HUES6 (cell line): ENCODE data around the gene EIF5.

Source experiments
- H3K27ac ChIP-seq: 2 replicates; pipeline ENCODE4 v1.7.0; 2013; ENCODE audit warnings: low read depth, mild to moderate bottlenecking, low read length, inconsistent platforms
- H3K27me3 ChIP-seq: 2 replicates; pipeline ENCODE4 v1.6.1; 2013; ENCODE audit warnings: low read length; ENCODE audit not compliant: control insufficient read depth, insufficient read depth
- H3K36me3 ChIP-seq: 2 replicates; pipeline ENCODE4 v1.6.1; 2013; ENCODE audit warnings: low read length; ENCODE audit not compliant: control insufficient read depth, insufficient read depth
- H3K4me1 ChIP-seq: 2 replicates; pipeline ENCODE4 v1.6.1; 2013; ENCODE audit warnings: low read length; ENCODE audit not compliant: control insufficient read depth, insufficient read depth
- H3K4me3 ChIP-seq: 2 replicates; pipeline ENCODE4 v1.5.1; 2013; ENCODE audit warnings: low read depth, low read length
- H3K9ac ChIP-seq: one replicate; pipeline ENCODE4 v1.6.1; 2013; ENCODE audit warnings: mild to moderate bottlenecking, low read length
- H3K9me3 ChIP-seq: 2 replicates; pipeline ENCODE4 v1.6.1; 2013; ENCODE audit warnings: low read depth, low read length; ENCODE audit not compliant: control insufficient read depth, insufficient read depth

EIF5 gene

GRCh38 chr14:103388664-103389063, 54.6 kb downstream of the EIF5 start:
- Histone ChIP-seq H3K9me3 (no peaks in the 10 kb centered on the region), H3K9ac (no peak overlapping the region), H3K4me1 (0 out of 2 replicates have a peak, but pooled peaks cover 3% of the 10 kb centered on the region), H3K36me3 (peaks cover 2% of the 10 kb centered on the region; the same call in 1 of the 2 replicates), H3K27ac (no peak overlapping the region), H3K27me3 (peaks cover 9% of the 10 kb centered on the region), H3K4me3 (no peak overlapping the region)

- H3K27ac ChIP-seq = no peak overlapping the region
- no peaks in the 10 kb centered on the region for H3K9me3 ChIP-seq
- H3K9ac ChIP-seq = no peak overlapping the region
- peaks cover 5% of the 10 kb centered on the region; the same call in 1 of the 2 replicates for H3K4me1 ChIP-seq
- H3K27me3 ChIP-seq = no peaks in the 10 kb centered on the region
- H3K36me3 ChIP-seq = peaks cover 2% of the 10 kb centered on the region; the same call in 1 of the 2 replicates
- no peak overlapping the region for H3K4me3 ChIP-seq
Measured at GRCh38 chr14:103390605-103391004, 56.6 kb downstream of the EIF5 start.

GRCh38 chr14:103391048-103391447, 57.0 kb downstream of the EIF5 start:
- Histone ChIP-seq H3K36me3 (peaks cover 2% of the 10 kb centered on the region; the same call in 1 of the 2 replicates), H3K9me3 (no peaks in the 10 kb centered on the region), H3K27me3 (no peaks in the 10 kb centered on the region), H3K27ac (no peak overlapping the region), H3K4me1 (peaks cover 9% of the 10 kb centered on the region), H3K4me3 (no peak overlapping the region), H3K9ac (no peak overlapping the region)

- Histone ChIP-seq H3K4me3 (no peak overlapping the region), H3K27ac (no peak overlapping the region), H3K9ac (no peak overlapping the region), H3K27me3 (no peaks in the 10 kb centered on the region), H3K9me3 (no peaks in the 10 kb centered on the region), H3K36me3 (peaks cover 2% of the 10 kb centered on the region; the same call in 1 of the 2 replicates), H3K4me1 (peaks cover 8% of the 10 kb centered on the region)
Measured at GRCh38 chr14:103392106-103392505, 58.1 kb downstream of the EIF5 start.

- Histone ChIP-seq H3K27ac (no peak overlapping the region), H3K9me3 (no peaks in the 10 kb centered on the region), H3K4me3 (no peak overlapping the region), H3K36me3 (peaks cover 2% of the 10 kb centered on the region; the same call in 1 of the 2 replicates), H3K9ac (no peak overlapping the region), H3K4me1 (peaks cover 7% of the 10 kb centered on the region), H3K27me3 (no peaks in the 10 kb centered on the region)
Measured at GRCh38 chr14:103392572-103392971, 58.5 kb downstream of the EIF5 start.

GRCh38 chr14:103393070-103393469, 59.0 kb downstream of the EIF5 start:
- Histone ChIP-seq H3K27me3 (no peaks in the 10 kb centered on the region), H3K4me1 (peaks cover 7% of the 10 kb centered on the region), H3K36me3 (peaks cover 2% of the 10 kb centered on the region; the same call in 1 of the 2 replicates), H3K27ac (no peak overlapping the region), H3K9ac (no peak overlapping the region), H3K4me3 (no peak overlapping the region), H3K9me3 (no peaks in the 10 kb centered on the region)

- no peaks in the 10 kb centered on the region for H3K36me3 ChIP-seq
- H3K4me3 ChIP-seq = no peak overlapping the region
- no peaks in the 10 kb centered on the region for H3K27me3 ChIP-seq
- H3K9ac ChIP-seq = no peak overlapping the region
- no peak overlapping the region for H3K27ac ChIP-seq
- H3K9me3 ChIP-seq = no peaks in the 10 kb centered on the region
- H3K4me1 ChIP-seq = peaks cover 7% of the 10 kb centered on the region
Measured at GRCh38 chr14:103393676-103394626, 59.9 kb downstream of the EIF5 start.
